ENCODE measurements around the gene PCDHGB7.
"Not testable (repeated sequence)": the region's sequence is repeated elsewhere in the genome, so short reads cannot be mapped to it uniquely, and the experiment has no call there.

PCDHGB7 gene

DNA sequence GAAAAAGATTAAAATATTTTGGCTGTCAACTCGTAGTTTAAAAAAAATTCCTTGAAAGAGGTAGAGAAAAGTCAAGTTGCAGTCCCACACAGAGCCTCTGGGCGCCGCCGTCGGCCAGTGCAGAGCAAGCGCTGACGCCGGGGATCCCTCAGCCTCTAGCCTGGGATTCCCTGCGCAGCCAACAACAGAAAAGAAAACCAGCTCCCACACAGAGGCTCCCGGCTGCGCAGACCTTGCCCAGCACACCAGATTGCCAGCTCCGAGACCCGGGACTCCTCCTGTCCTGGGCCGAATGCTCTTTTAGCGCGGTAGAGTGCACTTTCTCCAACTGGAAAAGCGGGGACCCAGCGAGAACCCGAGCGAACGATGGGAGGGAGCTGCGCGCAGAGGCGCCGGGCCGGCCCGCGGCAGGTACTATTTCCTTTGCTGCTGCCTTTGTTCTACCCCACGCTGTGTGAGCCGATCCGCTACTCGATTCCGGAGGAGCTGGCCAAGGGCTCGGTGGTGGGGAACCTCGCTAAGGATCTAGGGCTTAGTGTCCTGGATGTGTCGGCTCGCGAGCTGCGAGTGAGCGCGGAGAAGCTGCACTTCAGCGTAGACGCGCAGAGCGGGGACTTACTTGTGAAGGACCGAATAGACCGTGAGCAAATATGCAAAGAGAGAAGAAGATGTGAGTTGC is at the start of gene PCDHGB7:
Gene PCDHGB7, plus strand, starts transcription at position 184 of the 679 bp plus-strand sequence. Its CDS starts 183 bp downstream, at position 367.
- DNase-seq (ENCODE audit: low read depth in 2 of 2) = peak; percentile 47 to 50

GRCh38 chr5:141369994-141370848 is 47.3 kb upstream of the PCDHGB7 start, which contains the start of gene PCDHGB3:
Gene PCDHGB3, plus strand, starts transcription at chr5:141370242. Its CDS starts 153 bp downstream, at chr5:141370395.
- no peak for DNase-seq (ENCODE audit: low read depth in 2 of 2)

GRCh38 chr5:141371572-141372475 is 45.7 kb upstream of the PCDHGB7 start:
- no peak for DNase-seq (ENCODE audit: low read depth in 2 of 2)

DNA sequence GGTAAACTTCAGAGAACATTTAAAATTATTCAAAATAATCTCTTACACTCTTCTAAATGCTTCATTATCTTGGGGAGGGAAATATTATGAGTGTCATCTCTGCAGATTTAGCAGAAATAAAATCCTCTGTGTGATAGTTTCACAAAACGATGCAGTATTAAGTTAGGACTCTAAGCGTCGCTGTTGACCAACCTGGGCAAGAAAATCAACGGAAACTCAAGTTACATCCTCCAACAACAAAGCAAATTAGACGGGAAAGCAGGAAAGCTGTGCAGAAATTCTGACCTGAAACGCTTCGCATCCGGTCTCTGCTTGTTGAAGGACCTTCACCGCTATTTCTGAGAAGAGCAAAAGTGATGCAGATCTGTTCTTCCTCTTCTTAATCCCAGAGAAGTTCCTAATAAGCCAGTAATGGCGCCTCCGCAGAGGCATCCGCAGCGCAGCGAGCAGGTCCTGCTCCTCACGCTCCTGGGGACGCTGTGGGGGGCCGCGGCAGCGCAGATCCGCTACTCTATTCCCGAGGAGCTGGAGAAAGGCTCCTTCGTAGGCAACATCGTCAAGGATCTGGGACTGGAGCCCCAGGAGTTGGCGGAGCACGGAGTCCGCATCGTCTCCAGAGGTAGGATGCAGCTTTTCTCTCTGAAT is 43.7 kb upstream of the PCDHGB7 start, which contains the start of gene PCDHGA6:
Gene PCDHGA6, plus strand, starts transcription at position 219 of the 645 bp plus-strand sequence. Its CDS starts 193 bp downstream, at position 412.
- no peak for DNase-seq (ENCODE audit: low read depth in 2 of 2)

DNA sequence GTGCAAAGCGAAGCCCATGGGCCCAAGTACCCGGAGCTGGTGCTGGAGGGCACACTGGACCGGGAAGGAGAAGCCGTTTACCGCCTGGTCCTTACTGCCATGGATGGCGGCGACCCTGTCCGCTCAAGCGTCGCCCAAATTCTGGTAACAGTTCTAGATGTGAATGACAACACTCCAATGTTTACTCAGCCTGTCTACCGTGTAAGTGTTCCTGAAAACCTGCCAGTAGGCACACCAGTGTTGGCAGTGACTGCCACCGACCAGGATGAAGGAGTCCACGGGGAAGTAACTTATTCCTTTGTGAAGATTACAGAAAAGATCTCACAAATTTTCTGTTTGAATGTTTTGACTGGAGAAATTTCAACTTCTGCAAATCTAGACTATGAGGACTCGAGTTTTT is 42.9 kb upstream of the PCDHGB7 start:
- no peak for DNase-seq (ENCODE audit: low read depth in 2 of 2)

DNA sequence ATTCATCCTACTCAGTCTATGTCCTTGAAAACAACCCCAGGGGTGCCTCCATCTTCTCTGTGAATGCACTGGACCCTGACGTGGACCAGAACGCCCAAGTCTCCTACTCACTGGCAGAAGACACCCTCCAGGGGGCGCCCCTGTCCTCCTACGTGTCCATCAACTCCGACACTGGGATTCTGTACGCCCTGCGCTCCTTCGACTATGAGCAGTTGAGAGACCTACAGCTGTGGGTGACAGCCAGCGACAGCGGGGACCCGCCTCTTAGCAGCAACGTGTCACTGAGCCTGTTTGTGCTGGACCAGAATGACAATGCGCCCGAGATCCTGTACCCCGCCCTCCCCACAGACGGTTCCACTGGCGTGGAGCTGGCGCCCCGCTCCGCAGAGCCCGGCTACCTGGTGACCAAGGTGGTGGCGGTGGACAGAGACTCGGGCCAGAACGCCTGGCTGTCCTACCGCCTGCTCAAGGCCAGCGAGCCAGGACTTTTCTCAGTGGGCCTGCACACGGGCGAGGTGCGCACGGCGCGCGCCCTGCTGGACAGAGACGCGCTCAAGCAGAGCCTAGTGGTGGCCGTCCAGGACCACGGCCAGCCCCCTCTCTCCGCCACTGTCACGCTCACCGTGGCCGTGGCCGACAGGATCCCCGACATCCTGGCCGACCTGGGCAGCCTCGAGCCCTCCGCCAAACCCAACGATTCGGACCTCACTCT is 41.9 kb upstream of the PCDHGB7 start:
- not testable (repeated sequence) for DNase-seq (ENCODE audit: low read depth in 2 of 2)

DNA sequence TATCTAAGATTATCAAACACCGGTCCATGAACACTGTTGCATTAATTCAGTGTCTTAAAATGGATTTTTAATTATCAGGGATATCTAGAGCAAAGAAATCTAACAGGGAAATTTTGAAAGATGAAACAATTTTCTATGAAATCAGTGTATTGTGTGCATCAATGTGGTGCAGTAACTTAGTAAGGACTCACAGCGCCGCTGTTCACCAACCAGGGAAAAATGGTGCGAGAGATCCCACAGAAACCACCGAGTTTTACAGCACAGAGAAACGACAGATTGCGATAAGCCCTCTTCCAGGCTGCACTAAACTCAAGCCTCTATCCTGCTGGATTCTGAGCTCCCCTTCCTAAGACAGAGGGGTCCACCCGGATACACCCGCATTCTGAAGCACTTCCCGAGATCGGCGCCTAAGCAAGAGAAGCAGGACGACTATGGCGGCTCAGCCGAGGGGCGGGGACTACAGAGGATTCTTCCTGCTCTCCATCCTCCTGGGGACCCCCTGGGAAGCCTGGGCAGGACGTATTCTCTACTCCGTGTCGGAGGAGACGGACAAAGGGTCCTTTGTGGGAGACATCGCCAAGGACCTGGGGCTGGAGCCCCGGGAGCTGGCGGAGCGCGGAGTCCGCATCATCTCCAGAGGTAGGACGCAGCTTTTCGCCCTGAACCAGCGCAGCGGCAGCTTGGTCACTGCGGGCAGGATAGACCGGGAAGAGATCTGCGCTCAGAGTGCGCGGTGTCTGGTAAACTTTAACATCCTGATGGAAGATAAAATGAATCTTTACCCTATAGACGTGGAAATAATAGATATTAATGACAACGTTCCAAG is 34.8 kb upstream of the PCDHGB7 start, which contains the start of gene PCDHGA7:
Gene PCDHGA7, plus strand, starts transcription at position 274 of the 826 bp plus-strand sequence. Its CDS starts 158 bp downstream, at position 432.
- DNase-seq (ENCODE audit: low read depth in 2 of 2) = no peak

DNA sequence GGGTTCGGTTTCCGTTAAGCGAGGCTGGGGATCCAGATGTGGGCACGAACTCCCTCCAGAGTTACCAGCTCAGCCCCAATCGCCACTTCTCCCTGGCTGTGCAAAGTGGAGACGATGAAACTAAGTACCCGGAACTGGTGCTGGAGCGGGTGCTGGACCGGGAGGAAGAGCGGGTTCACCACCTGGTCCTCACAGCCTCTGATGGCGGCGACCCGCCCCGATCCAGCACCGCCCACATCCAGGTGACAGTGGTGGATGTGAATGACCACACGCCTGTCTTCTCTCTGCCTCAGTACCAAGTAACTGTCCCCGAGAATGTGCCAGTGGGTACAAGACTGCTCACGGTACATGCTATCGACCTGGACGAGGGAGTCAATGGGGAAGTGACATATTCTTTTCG is 34.1 kb upstream of the PCDHGB7 start:
- no peak for DNase-seq (ENCODE audit: low read depth in 2 of 2)

- DNase-seq (ENCODE audit: low read depth in 2 of 2) = no peak
These were observed 32.8 kb upstream of the PCDHGB7 start for GRCh38 chr5:141384471-141385267.

DNA sequence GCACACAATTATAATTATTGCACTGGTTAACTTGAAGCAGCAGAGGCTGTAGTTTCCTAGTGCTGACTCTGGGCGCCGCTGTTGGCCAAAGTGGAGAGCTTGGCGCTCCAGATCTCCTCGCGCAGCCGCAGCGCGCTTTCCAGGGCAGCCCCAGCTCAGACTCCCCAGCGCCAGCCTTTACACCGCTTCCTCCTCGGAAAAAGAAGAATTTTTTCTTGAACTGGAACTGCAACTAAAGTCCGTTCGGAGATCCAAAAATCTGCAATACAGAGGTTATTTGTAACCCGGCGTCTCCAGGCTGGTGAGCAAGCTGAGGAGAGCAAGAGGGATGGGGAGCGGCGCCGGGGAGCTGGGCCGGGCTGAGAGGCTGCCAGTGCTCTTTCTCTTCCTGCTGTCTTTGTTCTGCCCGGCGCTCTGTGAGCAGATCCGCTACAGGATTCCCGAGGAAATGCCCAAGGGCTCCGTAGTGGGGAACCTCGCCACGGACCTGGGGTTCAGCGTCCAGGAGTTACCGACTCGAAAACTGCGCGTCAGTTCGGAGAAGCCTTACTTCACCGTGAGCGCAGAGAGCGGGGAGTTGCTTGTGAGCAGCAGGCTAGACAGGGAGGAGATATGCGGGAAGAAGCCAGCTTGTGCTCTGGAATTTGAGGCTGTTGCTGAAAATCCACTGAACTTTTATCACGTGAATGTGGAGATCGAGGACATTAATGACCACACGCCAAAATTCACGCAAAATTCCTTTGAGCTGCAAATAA is 29.7 kb upstream of the PCDHGB7 start, which contains the start of gene PCDHGB4:
Gene PCDHGB4, plus strand, starts transcription at position 142 of the 755 bp plus-strand sequence. Its CDS starts 187 bp downstream, at position 329.
- not testable (repeated sequence) for DNase-seq (ENCODE audit: low read depth in 2 of 2)

DNA sequence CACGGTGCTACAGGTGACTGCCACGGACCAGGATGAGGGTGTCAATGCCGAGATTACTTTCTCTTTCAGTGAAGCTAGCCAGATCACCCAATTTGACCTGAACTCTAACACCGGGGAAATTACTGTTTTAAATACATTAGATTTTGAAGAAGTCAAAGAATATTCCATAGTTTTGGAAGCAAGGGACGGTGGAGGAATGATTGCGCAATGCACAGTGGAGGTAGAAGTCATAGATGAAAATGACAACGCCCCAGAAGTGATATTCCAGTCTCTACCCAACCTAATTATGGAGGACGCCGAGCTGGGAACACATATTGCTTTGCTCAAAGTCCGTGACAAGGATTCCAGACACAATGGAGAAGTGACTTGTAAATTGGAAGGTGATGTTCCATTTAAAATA is 28.8 kb upstream of the PCDHGB7 start:
- DNase-seq (ENCODE audit: low read depth in 2 of 2) = no peak

GRCh38 chr5:141389153-141390042 is 28.1 kb upstream of the PCDHGB7 start:
- no peak for DNase-seq (ENCODE audit: low read depth in 2 of 2)

DNA sequence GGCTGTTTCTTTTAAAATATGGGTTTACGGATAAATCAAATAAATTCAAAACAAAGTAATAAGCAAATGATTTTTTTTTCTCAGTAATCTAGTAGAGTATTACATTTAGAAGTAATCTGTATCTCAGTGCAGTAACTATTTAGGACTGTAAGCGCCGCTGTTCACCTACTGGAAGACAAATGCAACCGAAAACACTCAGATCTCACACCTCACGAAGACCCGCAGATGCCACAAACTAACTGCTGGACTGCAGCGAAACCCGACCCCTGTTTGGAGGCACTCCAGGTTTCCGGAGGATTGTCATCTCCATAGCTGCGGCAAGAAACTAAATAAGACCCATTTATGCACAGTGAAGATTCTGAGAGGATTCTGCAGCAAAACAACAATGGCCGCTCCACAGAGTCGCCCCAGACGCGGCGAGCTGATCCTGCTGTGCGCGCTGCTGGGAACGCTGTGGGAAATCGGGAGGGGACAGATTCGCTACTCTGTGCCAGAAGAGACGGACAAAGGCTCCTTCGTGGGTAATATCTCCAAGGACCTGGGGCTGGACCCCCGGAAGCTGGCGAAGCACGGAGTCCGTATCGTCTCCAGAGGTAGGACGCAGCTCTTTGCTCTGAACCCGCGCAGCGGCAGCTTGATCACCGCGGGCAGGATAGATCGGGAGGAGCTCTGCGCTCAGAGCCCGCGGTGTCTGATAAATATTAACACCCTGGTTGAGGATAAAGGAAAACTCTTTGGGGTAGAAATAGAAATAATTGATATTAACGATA is 24.9 kb upstream of the PCDHGB7 start, which contains the start of gene PCDHGA8:
Gene PCDHGA8, plus strand, starts transcription at position 205 of the 770 bp plus-strand sequence. Its CDS starts 181 bp downstream, at position 386.
- DNase-seq (ENCODE audit: low read depth in 2 of 2) = no peak

DNA sequence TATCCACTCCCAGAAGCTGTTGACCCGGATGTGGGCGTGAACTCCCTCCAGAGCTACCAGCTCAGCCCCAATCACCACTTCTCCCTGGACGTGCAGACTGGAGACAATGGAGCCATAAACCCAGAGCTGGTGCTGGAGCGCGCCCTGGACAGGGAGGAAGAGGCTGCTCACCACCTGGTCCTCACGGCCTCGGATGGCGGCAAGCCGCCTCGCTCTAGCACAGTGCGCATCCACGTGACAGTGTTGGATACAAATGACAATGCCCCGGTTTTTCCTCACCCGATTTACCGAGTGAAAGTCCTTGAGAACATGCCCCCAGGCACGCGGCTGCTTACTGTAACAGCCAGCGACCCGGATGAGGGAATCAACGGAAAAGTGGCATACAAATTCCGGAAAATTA is 24.2 kb upstream of the PCDHGB7 start:
- no peak for DNase-seq (ENCODE audit: low read depth in 2 of 2)

GRCh38 chr5:141394401-141395187 is 22.9 kb upstream of the PCDHGB7 start:
- not testable (repeated sequence) for DNase-seq (ENCODE audit: low read depth in 2 of 2)

Data from fibroblast of skin of left biceps (primary cell).